Fibroblast of lung (primary cell): ENCODE measurements around the gene GUCY1A2. TPM values are rescaled to one million over a fixed set of nuclear protein-coding genes. Genes with fewer than 3 reads are reported as not detected.

ENCODE experiments used
- DNase-seq, 2 donors: peaks; one replicate each; pipeline versions ENCODE4 v3.0.0 to v3.0.0-alpha.2; 2010; ENCODE audit warnings: low read depth in 2 of 2
- H2AFZ ChIP-seq: 2 replicates; pipeline ENCODE4 v1.5.1; 2012; ENCODE audit warnings: low read length, control low read depth, inconsistent platforms
- H3K27ac ChIP-seq: 2 replicates; pipeline ENCODE4 v1.5.1; 2011; ENCODE audit warnings: low read length, control low read depth; ENCODE audit not compliant: insufficient read depth
- H3K27me3 ChIP-seq: 2 replicates; pipeline ENCODE4 v1.5.1; 2011; ENCODE audit warnings: mild to moderate bottlenecking, low read length; ENCODE audit not compliant: control insufficient read depth, insufficient read depth
- H3K36me3 ChIP-seq: 2 replicates; pipeline ENCODE4 v1.5.1; 2011; ENCODE audit warnings: low read length; ENCODE audit not compliant: control insufficient read depth, insufficient read depth
- H3K4me1 ChIP-seq: 2 replicates; pipeline ENCODE4 v1.5.1; 2011; ENCODE audit warnings: low read length; ENCODE audit not compliant: control insufficient read depth, insufficient read depth; ENCODE audit errors: extremely low read depth
- H3K4me2 ChIP-seq: 2 replicates; pipeline ENCODE4 v1.5.1; 2011; ENCODE audit warnings: low read length, control low read depth; ENCODE audit not compliant: insufficient read depth; ENCODE audit errors: extremely low read depth
- H3K4me3 ChIP-seq, 4 experiments: fragments of 200-600 bp in 1 of 4; sonication (generic) in 1 of 4; replicated peaks in 1 of 4; 2 replicates each; pipeline ENCODE4 v1.5.1; 2011 to 2016; ENCODE audit warnings: low read length in 4 of 4, low read depth in 3 of 4, mild to moderate bottlenecking in 3 of 4, control low read depth in 2 of 4, inconsistent platforms in 1 of 4, mixed read lengths in 1 of 4; ENCODE audit not compliant: insufficient read depth in 1 of 4; ENCODE audit errors: control extremely low read depth in 1 of 4
- H3K79me2 ChIP-seq: 2 replicates; pipeline ENCODE4 v1.5.1; 2012; ENCODE audit warnings: mild to moderate bottlenecking, low read length, inconsistent platforms; ENCODE audit not compliant: control insufficient read depth, insufficient read depth
- H3K9ac ChIP-seq: 2 replicates; pipeline ENCODE4 v1.5.1; 2011; ENCODE audit warnings: mild to moderate bottlenecking, low read length, control low read depth; ENCODE audit not compliant: insufficient read depth
- H3K9me3 ChIP-seq: 2 replicates; pipeline ENCODE4 v1.5.1; 2012; ENCODE audit warnings: low read depth, low read length; ENCODE audit not compliant: control insufficient read depth, insufficient read depth
- H4K20me1 ChIP-seq: 2 replicates; pipeline ENCODE4 v1.5.1; 2011; ENCODE audit warnings: low read length; ENCODE audit not compliant: control insufficient read depth, insufficient read depth; ENCODE audit errors: extremely low read depth
- EZH2 ChIP-seq: IDR thresholded peaks from 2 replicates; pipeline ENCODE4 v1.5.1; 2012; ENCODE audit warnings: low read length, control low read depth, mild to moderate bottlenecking; ENCODE audit errors: missing control alignments
- polyA plus RNA-seq, 2 donors: library from polyadenylated mRNA; depleted of rRNA in 1 of 2; stranded (reverse) in 1 of 2; unstranded in 1 of 2; fragments of >200 nt; gene quantifications; 2 replicates each; pipeline ENCODE4 v1.2.1, GENCODE V29; 2011 to 2012; ENCODE audit warnings: missing spikeins in 1 of 2
- total RNA-seq: library from RNA; depleted of rRNA; stranded (reverse); fragments of >200 nt; gene quantifications from 2 replicates; pipeline ENCODE4 v1.2.1, GENCODE V29; 2014
- TF ChIP-seq, protein P1 (sequence below), 2 donors: IDR thresholded peaks in 1 of 2; conservative IDR thresholded peaks in 1 of 2; 1 replicate in 1 of 2; 2 replicates in 1 of 2; pipeline ENCODE4 v1.5.1; 2011 to 2012; ENCODE audit warnings: low read length in 2 of 2, control low read depth in 1 of 2, inconsistent platforms in 1 of 2, low read depth in 1 of 2, mild to moderate bottlenecking in 1 of 2

The GUCY1A2 gene
- total and polyA plus RNA-seq, 2 donors (not counting 1 experiment from before 2014, with no cell fraction given), result 0.50 to 1.4 TPM

- Histone ChIP-seq H3K27me3 (no peaks in the 10 kb centered on the region), H2AFZ (no peak overlapping the region), H3K9me3 (no peaks in the 10 kb centered on the region), H3K9ac (no peak overlapping the region), H3K36me3 (no peaks in the 10 kb centered on the region), H3K79me2 (no peaks in the 10 kb centered on the region), H4K20me1 (no peaks in the 10 kb centered on the region), H3K4me3 (no peak overlapping the region), H3K27ac (no peak overlapping the region), H3K4me2 (no peak overlapping the region), H3K4me1 (no peaks in the 10 kb centered on the region)
- no peak for TF ChIP-seq EZH2
- TF ChIP-seq, protein P1, sequence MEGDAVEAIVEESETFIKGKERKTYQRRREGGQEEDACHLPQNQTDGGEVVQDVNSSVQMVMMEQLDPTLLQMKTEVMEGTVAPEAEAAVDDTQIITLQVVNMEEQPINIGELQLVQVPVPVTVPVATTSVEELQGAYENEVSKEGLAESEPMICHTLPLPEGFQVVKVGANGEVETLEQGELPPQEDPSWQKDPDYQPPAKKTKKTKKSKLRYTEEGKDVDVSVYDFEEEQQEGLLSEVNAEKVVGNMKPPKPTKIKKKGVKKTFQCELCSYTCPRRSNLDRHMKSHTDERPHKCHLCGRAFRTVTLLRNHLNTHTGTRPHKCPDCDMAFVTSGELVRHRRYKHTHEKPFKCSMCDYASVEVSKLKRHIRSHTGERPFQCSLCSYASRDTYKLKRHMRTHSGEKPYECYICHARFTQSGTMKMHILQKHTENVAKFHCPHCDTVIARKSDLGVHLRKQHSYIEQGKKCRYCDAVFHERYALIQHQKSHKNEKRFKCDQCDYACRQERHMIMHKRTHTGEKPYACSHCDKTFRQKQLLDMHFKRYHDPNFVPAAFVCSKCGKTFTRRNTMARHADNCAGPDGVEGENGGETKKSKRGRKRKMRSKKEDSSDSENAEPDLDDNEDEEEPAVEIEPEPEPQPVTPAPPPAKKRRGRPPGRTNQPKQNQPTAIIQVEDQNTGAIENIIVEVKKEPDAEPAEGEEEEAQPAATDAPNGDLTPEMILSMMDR (conservative IDR thresholded peaks at IDR 0.05 in 1 of 2, IDR thresholded peaks at IDR 0.05 in 1 of 2; ENCODE audit: low read depth in 1 of 2, low read length in 2 of 2), result no peak
- DNase-seq, result no peak
Observed at GRCh38 chr11:106761745-106762144, 256.5 kb downstream of the GUCY1A2 start.

GRCh38 chr11:106761240-106761639 is 257.0 kb downstream of the GUCY1A2 start:
- Histone ChIP-seq H3K4me2 (no peak overlapping the region), H2AFZ (no peak overlapping the region), H3K36me3 (no peaks in the 10 kb centered on the region), H3K27me3 (no peaks in the 10 kb centered on the region), H3K9ac (no peak overlapping the region), H3K9me3 (no peaks in the 10 kb centered on the region), H3K27ac (no peak overlapping the region), H3K4me1 (no peaks in the 10 kb centered on the region), H3K4me3 (no peak overlapping the region), H3K79me2 (no peaks in the 10 kb centered on the region), H4K20me1 (no peaks in the 10 kb centered on the region)
- TF ChIP-seq EZH2, result no peak
- TF ChIP-seq, protein P1 (conservative IDR thresholded peaks at IDR 0.05 in 1 of 2, IDR thresholded peaks at IDR 0.05 in 1 of 2; ENCODE audit: low read depth in 1 of 2, low read length in 2 of 2), result no peak
- DNase-seq, result no peak

GRCh38 chr11:106748059-106748458 is 270.2 kb downstream of the GUCY1A2 start:
- Histone ChIP-seq H3K27ac (no peak overlapping the region), H3K27me3 (no peaks in the 10 kb centered on the region), H3K9ac (no peak overlapping the region), H3K4me1 (no peaks in the 10 kb centered on the region), H3K36me3 (no peaks in the 10 kb centered on the region), H4K20me1 (no peaks in the 10 kb centered on the region), H3K79me2 (no peaks in the 10 kb centered on the region), H3K4me2 (no peak overlapping the region), H2AFZ (no peak overlapping the region), H3K9me3 (no peaks in the 10 kb centered on the region), H3K4me3 (no peak overlapping the region)
- TF ChIP-seq EZH2, result no peak
- TF ChIP-seq, protein P1 (conservative IDR thresholded peaks at IDR 0.05 in 1 of 2, IDR thresholded peaks at IDR 0.05 in 1 of 2; ENCODE audit: low read depth in 1 of 2, low read length in 2 of 2), result no peak
- no peak for DNase-seq
